Measurements from ENCODE around the gene FCRL6. TPM values are rescaled to one million over a fixed set of nuclear protein-coding genes. Genes with fewer than 3 reads are reported as not detected.

Gene FCRL6
- total and polyA plus RNA-seq, 2 donors (not counting 3 experiments of a cell fraction or from before 2014, with no cell fraction given) = 0.06 TPM; not detected in 1

- no peaks in the 10 kb centered on the region for H3K4me1 ChIP-seq (ENCODE audit: control insufficient read depth, extremely low read depth, insufficient read depth, low read length)
- no peaks in the 10 kb centered on the region for H3K9me3 ChIP-seq (replicated peaks; ENCODE audit: control insufficient read depth, insufficient read depth, low read length)
- dilution Hi-C loops (cut with MboI; ENCODE audit: extremely low pct_ligation_motif_present, low sequenced_read_pairs) = no loop called here
- H2AFZ ChIP-seq (ENCODE audit: low read depth, low read length) = no peak overlapping the region
- H3K36me3 ChIP-seq (ENCODE audit: control insufficient read depth in 2 of 2, extremely low read depth in 1 of 2, insufficient read depth in 2 of 2, low read length in 2 of 2) = no peaks in the 10 kb centered on the region
- no TSS peak for BruUV-seq (replicated peaks)
- no peak overlapping the region for H3K4me2 ChIP-seq (ENCODE audit: insufficient read depth, low read length)
- no peaks in the 10 kb centered on the region for H3K79me2 ChIP-seq (ENCODE audit: control insufficient read depth, insufficient read depth, low read length)
- TF ChIP-seq MAX (IDR thresholded peaks at IDR 0.05; ENCODE audit: insufficient read depth, insufficient read length) (no peak), FOS (IDR thresholded peaks at IDR 0.05; ENCODE audit: borderline replicate concordance, insufficient read depth, low read length) (no peak), JUN (IDR thresholded peaks at IDR 0.05; ENCODE audit: borderline replicate concordance, insufficient read depth, insufficient read length, low read depth) (no peak), MYC (IDR thresholded peaks at IDR 0.05; ENCODE audit: low read depth, low read length) (no peak)
- intact Hi-C loops (cut with micrococcal nuclease) = no loop called here
- no peak overlapping the region for H3K27ac ChIP-seq (ENCODE audit: insufficient read depth, low read depth, low read length)
- no peak overlapping the region for H3K9ac ChIP-seq (replicated peaks; ENCODE audit: extremely low read depth, insufficient read depth, low read length)
- POLR2A ChIA-PET = no interaction called here
- DNase-seq (ENCODE audit: low read depth, low spot score) (no peak), FAIRE-seq (no peak)
- CTCF ChIA-PET = interaction anchor here (1.3 to 11.5 kb wide), 13 partner anchors 8 to 639 kb away, joined by 7 to 623 read pairs (median 32); partner anchors contain the start of genes DUSP23, IGSF9 and SLAMF8
- no peaks in the 10 kb centered on the region for H4K20me1 ChIP-seq (replicated peaks; ENCODE audit: control insufficient read depth, extremely low read depth, insufficient read depth, low read length)
- no peaks in the 10 kb centered on the region for H3K9me1 ChIP-seq (replicated peaks; ENCODE audit: control insufficient read depth, extremely low read depth, insufficient read depth, low read length)
- H3K4me3 ChIP-seq (replicated peaks in 1 of 3; ENCODE audit: insufficient read depth in 1 of 3, low read depth in 1 of 3, low read length in 3 of 3) = no peak overlapping the region
- no peaks in the 10 kb centered on the region for H3K27me3 ChIP-seq (ENCODE audit: control insufficient read depth in 2 of 2, insufficient read depth in 2 of 2, low read length in 2 of 2)
Measured at GRCh38 chr1:159800177-159800930, 1.8 kb upstream of the FCRL6 start.

- TF ChIP-seq POLR2A (IDR thresholded peaks at IDR 0.05; ENCODE audit: low read depth, low read length) (no peak), POLR2AphosphoS5 (IDR thresholded peaks at IDR 0.05; ENCODE audit: insufficient read depth, low read depth, low read length) (no peak)
- H3K4me2 ChIP-seq (ENCODE audit: insufficient read depth, low read length) = no peak overlapping the region
- H3K9me1 ChIP-seq (replicated peaks; ENCODE audit: control insufficient read depth, extremely low read depth, insufficient read depth, low read length) = no peaks in the 10 kb centered on the region
- no peak for FAIRE-seq
- no peak overlapping the region for H3K9ac ChIP-seq (replicated peaks; ENCODE audit: extremely low read depth, insufficient read depth, low read length)
- ChIA-PET CTCF (interaction anchor here (1.0 to 11.5 kb wide), 7 partner anchors 13 to 204 kb away, joined by 3 to 623 read pairs (median 5); partner anchors contain the start of gene DUSP23), POLR2A (no interaction called here)
- no peaks in the 10 kb centered on the region for H3K79me2 ChIP-seq (ENCODE audit: control insufficient read depth, insufficient read depth, low read length)
- H3K4me3 ChIP-seq (replicated peaks in 1 of 3; ENCODE audit: insufficient read depth in 1 of 3, low read depth in 1 of 3, low read length in 3 of 3) = no peak overlapping the region
- no peak overlapping the region for H3K27ac ChIP-seq (ENCODE audit: insufficient read depth, low read depth, low read length)
- dilution Hi-C loops (cut with MboI; ENCODE audit: extremely low pct_ligation_motif_present, low sequenced_read_pairs) (no loop called here), intact Hi-C loops (cut with micrococcal nuclease) (no loop called here)
- peaks cover 0 to 2% of the 10 kb centered on the region in 2 experiments for H3K27me3 ChIP-seq (ENCODE audit: control insufficient read depth in 2 of 2, insufficient read depth in 2 of 2, low read length in 2 of 2)
- no peaks in the 10 kb centered on the region for H4K20me1 ChIP-seq (replicated peaks; ENCODE audit: control insufficient read depth, extremely low read depth, insufficient read depth, low read length)
- H3K9me3 ChIP-seq (replicated peaks; ENCODE audit: control insufficient read depth, insufficient read depth, low read length) = no peaks in the 10 kb centered on the region
- no peak for DNase-seq (ENCODE audit: low read depth, low spot score)
- H3K4me1 ChIP-seq (ENCODE audit: control insufficient read depth, extremely low read depth, insufficient read depth, low read length) = no peaks in the 10 kb centered on the region
- H3K36me3 ChIP-seq (ENCODE audit: control insufficient read depth in 2 of 2, extremely low read depth in 1 of 2, insufficient read depth in 2 of 2, low read length in 2 of 2) = no peaks in the 10 kb centered on the region
- BruUV-seq (replicated peaks) = no TSS peak
- H2AFZ ChIP-seq (ENCODE audit: low read depth, low read length) = no peak overlapping the region
Measured at GRCh38 chr1:159803956-159804689, 2.0 kb downstream of the FCRL6 start.
